ENCODE results near the gene TRIM56.
"Not testable (repeated sequence)": the region's sequence is repeated elsewhere in the genome, so short reads cannot be mapped to it uniquely, and the experiment has no call there.

Gene TRIM56

DNA sequence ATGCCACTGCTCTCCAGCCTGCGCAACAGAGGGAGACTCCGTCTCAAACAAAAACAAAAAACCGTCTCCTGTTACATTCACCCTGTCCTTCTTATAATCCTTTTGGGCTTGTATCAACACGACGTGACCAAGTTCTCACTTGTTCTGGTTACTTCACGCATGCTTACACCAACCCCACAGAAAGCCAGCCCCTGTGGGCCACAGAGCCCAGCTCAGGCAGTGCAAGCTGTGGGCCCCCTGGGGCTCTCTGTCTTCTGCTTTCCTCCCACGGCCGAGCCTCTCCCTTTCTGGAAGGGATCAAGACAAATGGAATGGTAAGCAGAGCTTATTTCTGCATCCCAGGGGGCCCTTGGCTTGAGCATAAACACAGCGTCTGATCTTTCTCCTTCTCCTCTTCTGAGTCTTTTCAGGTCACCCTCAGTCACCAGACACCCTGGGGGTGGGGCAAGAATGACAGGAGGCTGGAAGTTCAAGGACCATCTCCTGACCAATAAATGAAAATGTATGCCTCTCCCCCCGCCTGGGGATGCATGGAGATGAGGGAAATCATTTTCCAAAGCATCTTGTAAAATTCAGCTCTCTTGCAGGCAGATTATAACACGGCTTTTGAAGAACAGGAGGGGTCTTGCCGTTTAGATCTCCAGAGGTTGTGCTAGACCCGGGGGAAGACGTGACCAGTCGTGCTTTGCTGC, 19.0 kb upstream of the TRIM56 start:
- no peaks in the 10 kb centered on the region for H3K9me3 ChIP-seq (ENCODE audit: severe bottlenecking)
- peaks cover 82% of the 10 kb centered on the region for H3K27me3 ChIP-seq (ENCODE audit: insufficient read depth, low read depth, severe bottlenecking)
- no peak overlapping the region for H3K27ac ChIP-seq
- H3K4me3 ChIP-seq (ENCODE audit: low read depth, low read length) = no peak overlapping the region
- H3K36me3 ChIP-seq = no peaks in the 10 kb centered on the region
- DNase-seq = peak; percentile 23
- no peak for TF ChIP-seq CTCF (IDR thresholded peaks at IDR 0.05; ENCODE audit: low read depth, low read length)

GRCh38 chr7:101066833-101067177, 18.5 kb upstream of the TRIM56 start:
- no peak for DNase-seq
- Histone ChIP-seq H3K27me3 (ENCODE audit: insufficient read depth, low read depth, severe bottlenecking) (peaks cover 83% of the 10 kb centered on the region), H3K36me3 (no peaks in the 10 kb centered on the region), H3K27ac (no peak overlapping the region), H3K9me3 (ENCODE audit: severe bottlenecking) (no peaks in the 10 kb centered on the region), H3K4me3 (ENCODE audit: low read depth, low read length) (no peak overlapping the region)
- no peak for TF ChIP-seq CTCF (IDR thresholded peaks at IDR 0.05; ENCODE audit: low read depth, low read length)

GRCh38 chr7:101068401-101068800, 16.9 kb upstream of the TRIM56 start:
- Histone ChIP-seq H3K9me3 (ENCODE audit: severe bottlenecking) (no peaks in the 10 kb centered on the region), H3K27ac (no peak overlapping the region), H3K36me3 (no peaks in the 10 kb centered on the region), H3K4me3 (ENCODE audit: low read depth, low read length) (no peak overlapping the region), H3K27me3 (ENCODE audit: insufficient read depth, low read depth, severe bottlenecking) (peaks cover 89% of the 10 kb centered on the region)
- no peak for DNase-seq
- no peak for TF ChIP-seq CTCF (IDR thresholded peaks at IDR 0.05; ENCODE audit: low read depth, low read length)

- peaks cover 93% of the 10 kb centered on the region for H3K27me3 ChIP-seq (ENCODE audit: insufficient read depth, low read depth, severe bottlenecking)
- not testable (repeated sequence) for H3K36me3 ChIP-seq; H3K27ac ChIP-seq; DNase-seq; H3K9me3 ChIP-seq (ENCODE audit: severe bottlenecking); H3K4me3 ChIP-seq (ENCODE audit: low read depth, low read length)
Measured at GRCh38 chr7:101071362-101072104, 13.7 kb upstream of the TRIM56 start.

DNA sequence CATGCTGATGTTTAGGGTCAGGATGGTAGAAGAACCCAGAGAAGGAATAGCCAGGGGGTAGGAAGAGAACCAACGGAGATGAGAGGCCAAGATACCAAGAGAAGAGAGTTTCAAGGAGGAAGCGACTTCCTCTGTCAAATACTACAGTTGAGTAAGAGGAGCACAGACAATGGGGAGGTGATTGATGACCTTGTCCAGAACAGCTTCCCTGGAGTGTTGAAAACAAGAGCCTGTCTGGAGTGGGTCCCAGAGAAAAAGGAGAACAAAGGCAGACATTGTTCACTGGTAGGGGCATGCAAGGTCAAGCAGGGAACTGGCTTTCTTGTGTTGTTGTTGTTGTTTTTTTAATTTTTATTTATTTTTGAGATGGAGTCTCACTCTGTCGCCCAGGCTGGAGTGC, 9.6 kb upstream of the TRIM56 start:
- Histone ChIP-seq H3K9me3 (ENCODE audit: severe bottlenecking) (no peaks in the 10 kb centered on the region), H3K27me3 (ENCODE audit: insufficient read depth, low read depth, severe bottlenecking) (peaks cover 80% of the 10 kb centered on the region), H3K4me3 (ENCODE audit: low read depth, low read length) (no peak overlapping the region), H3K36me3 (no peaks in the 10 kb centered on the region), H3K27ac (no peak overlapping the region)
- no peak for DNase-seq
- TF ChIP-seq CTCF (IDR thresholded peaks at IDR 0.05; ENCODE audit: low read depth, low read length) = no peak

- not testable (repeated sequence) for H3K27ac ChIP-seq; DNase-seq; H3K9me3 ChIP-seq (ENCODE audit: severe bottlenecking); H3K36me3 ChIP-seq; H3K4me3 ChIP-seq (ENCODE audit: low read depth, low read length)
- peaks cover 81% of the 10 kb centered on the region for H3K27me3 ChIP-seq (ENCODE audit: insufficient read depth, low read depth, severe bottlenecking)
Measured at GRCh38 chr7:101076183-101076582, 9.1 kb upstream of the TRIM56 start.
